ENCODE results near the gene EPS8L3.

Gene EPS8L3

DNA sequence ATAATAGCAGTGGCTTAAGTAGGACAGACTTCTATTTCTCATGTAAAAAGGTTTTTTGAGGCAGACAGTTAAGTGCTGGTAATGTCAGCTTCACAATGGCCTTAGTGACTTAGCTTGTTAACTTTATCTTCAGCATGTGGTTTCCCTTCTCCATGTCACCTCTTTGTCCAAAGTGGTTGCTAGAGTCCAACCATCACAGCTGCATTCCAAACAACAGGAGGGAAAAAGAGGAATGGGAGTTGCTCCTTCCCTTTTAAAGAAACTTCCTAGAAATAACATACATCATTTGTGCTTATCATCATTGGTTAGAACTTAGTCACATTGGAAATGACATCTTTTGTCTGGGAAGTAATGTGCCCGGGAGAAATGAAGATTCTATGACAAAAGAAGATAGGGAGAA lies 41.8 kb downstream of the EPS8L3 start:
- peaks cover 18% of the 10 kb centered on the region for H3K9me3 Mint-ChIP-seq
- peaks cover 3% of the 10 kb centered on the region for H3K4me1 Mint-ChIP-seq
- TF ChIP-seq, protein P1, sequence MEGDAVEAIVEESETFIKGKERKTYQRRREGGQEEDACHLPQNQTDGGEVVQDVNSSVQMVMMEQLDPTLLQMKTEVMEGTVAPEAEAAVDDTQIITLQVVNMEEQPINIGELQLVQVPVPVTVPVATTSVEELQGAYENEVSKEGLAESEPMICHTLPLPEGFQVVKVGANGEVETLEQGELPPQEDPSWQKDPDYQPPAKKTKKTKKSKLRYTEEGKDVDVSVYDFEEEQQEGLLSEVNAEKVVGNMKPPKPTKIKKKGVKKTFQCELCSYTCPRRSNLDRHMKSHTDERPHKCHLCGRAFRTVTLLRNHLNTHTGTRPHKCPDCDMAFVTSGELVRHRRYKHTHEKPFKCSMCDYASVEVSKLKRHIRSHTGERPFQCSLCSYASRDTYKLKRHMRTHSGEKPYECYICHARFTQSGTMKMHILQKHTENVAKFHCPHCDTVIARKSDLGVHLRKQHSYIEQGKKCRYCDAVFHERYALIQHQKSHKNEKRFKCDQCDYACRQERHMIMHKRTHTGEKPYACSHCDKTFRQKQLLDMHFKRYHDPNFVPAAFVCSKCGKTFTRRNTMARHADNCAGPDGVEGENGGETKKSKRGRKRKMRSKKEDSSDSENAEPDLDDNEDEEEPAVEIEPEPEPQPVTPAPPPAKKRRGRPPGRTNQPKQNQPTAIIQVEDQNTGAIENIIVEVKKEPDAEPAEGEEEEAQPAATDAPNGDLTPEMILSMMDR (IDR thresholded peaks at IDR 0.05): no peak
- H3K4me3 Mint-ChIP-seq: no peak overlapping the region
- no peak overlapping the region for H3K27ac Mint-ChIP-seq
- DNase-seq: no peak
- H3K27me3 Mint-ChIP-seq (ENCODE audit: low read depth, poor library complexity): peaks cover 7% of the 10 kb centered on the region
- peaks cover under 1% of the 10 kb centered on the region for H3K36me3 Mint-ChIP-seq (ENCODE audit: low read depth)

DNA sequence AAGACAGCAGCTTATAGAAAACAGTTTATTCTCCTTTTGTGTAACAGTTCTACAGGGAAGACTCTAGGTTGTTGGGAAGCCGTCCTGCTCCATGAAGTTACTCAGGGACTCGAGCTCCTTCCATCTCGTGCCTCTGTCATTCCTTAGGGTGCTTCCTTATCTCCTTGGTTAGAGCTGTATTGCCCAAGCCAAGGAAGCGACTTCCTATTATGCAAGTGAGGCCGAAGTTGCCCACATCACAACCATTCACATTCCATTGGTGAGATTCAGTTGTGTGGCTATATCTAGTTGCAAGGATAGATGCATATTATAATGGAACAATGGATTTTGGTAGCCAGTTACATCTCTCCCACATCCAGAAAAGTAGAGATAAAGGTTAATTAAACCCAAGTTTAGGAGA lies 42.7 kb downstream of the EPS8L3 start:
- TF ChIP-seq, protein P1 (IDR thresholded peaks at IDR 0.05): no peak
- no peak for DNase-seq
- no peak overlapping the region for H3K4me3 Mint-ChIP-seq
- no peak overlapping the region for H3K27ac Mint-ChIP-seq
- peaks cover 7% of the 10 kb centered on the region for H3K27me3 Mint-ChIP-seq (ENCODE audit: low read depth, poor library complexity)
- no peaks in the 10 kb centered on the region for H3K36me3 Mint-ChIP-seq (ENCODE audit: low read depth)
- H3K9me3 Mint-ChIP-seq: peaks cover 10% of the 10 kb centered on the region
- no peaks in the 10 kb centered on the region for H3K4me1 Mint-ChIP-seq

DNA sequence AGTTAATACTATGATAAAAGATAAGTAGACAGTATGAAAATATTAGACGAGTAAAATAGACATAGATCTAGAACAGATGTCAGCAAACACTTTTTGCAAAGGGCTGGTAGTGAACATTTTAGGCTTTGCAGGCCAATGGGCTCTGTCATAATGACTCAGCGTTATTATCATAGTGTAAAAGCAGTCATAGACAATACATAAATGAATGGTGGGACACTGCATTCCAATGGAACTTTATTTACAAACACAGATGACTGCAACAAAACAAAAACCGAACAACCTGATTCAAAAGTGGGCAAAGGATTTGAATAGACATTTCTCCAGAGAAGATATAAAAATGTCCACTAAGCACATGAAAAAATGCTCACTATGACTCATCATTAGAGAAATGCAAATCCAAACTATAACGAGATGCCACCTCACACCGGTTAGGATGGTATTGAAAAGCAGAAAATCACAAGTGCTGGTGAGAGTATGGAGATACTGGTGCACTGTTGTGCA lies 44.3 kb downstream of the EPS8L3 start:
- TF ChIP-seq, protein P1 (IDR thresholded peaks at IDR 0.05): no peak
- Mint-ChIP-seq H3K4me3 (no peak overlapping the region), H3K36me3 (ENCODE audit: low read depth) (no peaks in the 10 kb centered on the region), H3K27me3 (ENCODE audit: low read depth, poor library complexity) (peaks cover 9% of the 10 kb centered on the region), H3K4me1 (peaks cover 2% of the 10 kb centered on the region), H3K9me3 (no peaks in the 10 kb centered on the region), H3K27ac (no peak overlapping the region)
- DNase-seq: no peak

DNA sequence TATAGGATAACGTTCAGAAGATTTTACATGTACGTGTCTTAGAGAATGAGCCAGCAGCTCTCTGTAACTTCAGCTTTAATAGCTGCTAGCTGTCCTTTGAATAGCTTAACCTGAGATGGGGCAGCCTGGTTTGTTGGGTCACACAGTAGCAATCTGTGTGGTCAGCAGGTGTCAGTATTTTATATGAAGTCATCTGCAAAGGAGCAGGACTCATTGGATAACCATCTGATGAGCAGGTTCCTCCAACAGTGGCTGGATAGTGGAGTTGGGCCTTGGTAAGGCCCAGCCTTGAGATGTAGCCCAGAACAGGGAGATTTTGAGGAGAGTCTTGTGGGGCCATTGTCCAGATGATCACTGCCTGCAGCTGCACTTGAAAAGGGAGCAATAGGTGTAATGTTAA lies 45.2 kb downstream of the EPS8L3 start:
- DNase-seq: no peak
- Mint-ChIP-seq H3K36me3 (ENCODE audit: low read depth) (no peaks in the 10 kb centered on the region), H3K4me1 (peaks cover 7% of the 10 kb centered on the region), H3K4me3 (no peak overlapping the region), H3K27ac (no peak overlapping the region), H3K27me3 (ENCODE audit: low read depth, poor library complexity) (peaks cover 17% of the 10 kb centered on the region), H3K9me3 (no peaks in the 10 kb centered on the region)
- TF ChIP-seq, protein P1 (IDR thresholded peaks at IDR 0.05): no peak

DNA sequence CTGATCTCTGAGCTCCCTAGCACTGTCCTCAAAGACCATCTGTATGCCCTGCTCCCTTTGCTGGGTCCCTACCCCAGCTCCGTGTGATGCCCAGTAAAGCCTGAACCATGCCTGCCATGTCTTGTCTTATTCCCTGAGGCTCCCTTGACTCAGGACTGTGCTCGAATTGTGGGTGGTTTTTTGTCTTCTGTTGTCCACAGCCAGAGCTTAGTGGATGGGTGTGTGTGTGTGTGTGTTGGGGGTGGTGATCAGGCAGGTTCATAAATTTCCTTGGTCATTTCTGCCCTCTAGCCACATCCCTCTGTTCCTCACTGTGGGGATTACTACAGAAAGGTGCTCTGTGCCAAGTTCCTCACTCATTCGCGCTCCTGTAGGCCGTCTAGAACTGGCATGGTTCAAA lies 46.0 kb downstream of the EPS8L3 start:
- Mint-ChIP-seq H3K27me3 (ENCODE audit: low read depth, poor library complexity) (peaks cover 20% of the 10 kb centered on the region), H3K9me3 (no peaks in the 10 kb centered on the region), H3K4me1 (peaks cover 7% of the 10 kb centered on the region), H3K27ac (peak overlapping the region; percentile 39), H3K36me3 (ENCODE audit: low read depth) (no peaks in the 10 kb centered on the region), H3K4me3 (no peak overlapping the region)
- TF ChIP-seq, protein P1 (IDR thresholded peaks at IDR 0.05): no peak
- DNase-seq: no peak

DNA sequence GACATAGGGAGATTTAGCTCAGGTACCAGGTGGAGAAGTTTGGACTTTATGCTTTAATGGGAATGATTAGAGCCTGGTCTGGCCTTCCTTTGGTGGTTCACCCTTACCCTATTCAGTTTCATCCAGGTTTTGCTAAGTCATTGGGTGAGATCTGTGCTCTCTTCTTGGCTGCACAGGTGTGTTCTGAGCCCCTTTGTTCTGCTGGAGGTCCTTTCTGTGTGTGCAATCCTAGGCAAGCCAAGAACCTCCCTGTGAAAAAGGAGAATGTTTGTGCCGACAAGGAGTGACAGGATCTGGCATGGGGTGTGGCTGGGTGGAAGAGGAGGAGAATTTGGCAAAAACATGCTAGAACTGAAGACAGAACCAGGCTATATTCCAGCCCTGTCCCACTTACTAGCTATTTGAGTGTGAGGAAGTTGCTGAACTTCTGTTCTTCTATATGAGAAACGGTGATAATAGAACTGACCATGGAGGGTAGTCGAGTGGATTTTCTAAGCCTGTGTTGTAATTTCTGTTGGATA lies 47.1 kb downstream of the EPS8L3 start:
- DNase-seq: no peak
- Mint-ChIP-seq H3K27me3 (ENCODE audit: low read depth, poor library complexity) (peaks cover 20% of the 10 kb centered on the region), H3K36me3 (ENCODE audit: low read depth) (no peaks in the 10 kb centered on the region), H3K4me1 (peaks cover 7% of the 10 kb centered on the region), H3K9me3 (no peaks in the 10 kb centered on the region), H3K27ac (no peak overlapping the region), H3K4me3 (no peak overlapping the region)
- TF ChIP-seq, protein P1 (IDR thresholded peaks at IDR 0.05): no peak
